Osteocyte (in vitro differentiated cells): ENCODE measurements around the gene PTGER3. TPM values are rescaled to one million over a fixed set of nuclear protein-coding genes. Genes with fewer than 3 reads are reported as not detected.
A peak's percentile ranks its signal among the peaks of the same experiment; 100 is the strongest.

ENCODE experiments used
- DNase-seq: peaks from one replicate; pipeline ENCODE4 v3.0.0; 2021; ENCODE audit warnings: mixed read lengths; ENCODE audit not compliant: unreplicated experiment; ENCODE audit errors: extremely low spot score
- H3K27ac Mint-ChIP-seq: one replicate; pipeline ENCODE4 v1.8.0; 2021; ENCODE audit warnings: mild to moderate bottlenecking, mixed read lengths; ENCODE audit not compliant: unreplicated experiment
- H3K27me3 Mint-ChIP-seq: one replicate; pipeline ENCODE4 v1.8.0; 2021; ENCODE audit warnings: mixed read lengths; ENCODE audit not compliant: unreplicated experiment
- H3K36me3 Mint-ChIP-seq: one replicate; pipeline ENCODE4 v1.8.0; 2021; ENCODE audit warnings: mixed read lengths; ENCODE audit not compliant: unreplicated experiment
- H3K4me1 Mint-ChIP-seq: one replicate; pipeline ENCODE4 v1.8.0; 2021; ENCODE audit warnings: mixed read lengths; ENCODE audit not compliant: unreplicated experiment
- H3K4me3 Mint-ChIP-seq: one replicate; pipeline ENCODE4 v1.8.0; 2021; ENCODE audit warnings: mild to moderate bottlenecking, moderate library complexity, mixed read lengths; ENCODE audit not compliant: unreplicated experiment
- H3K9me3 Mint-ChIP-seq: one replicate; pipeline ENCODE4 v1.8.0; 2021; ENCODE audit warnings: mixed read lengths; ENCODE audit not compliant: unreplicated experiment
- total RNA-seq: library from RNA; stranded (reverse); gene quantifications from 2 replicates; pipeline ENCODE4 v1.2.1, GENCODE V29; 2021
- TF ChIP-seq, protein P1 (sequence below): fragments of 200-600 bp; sonication (generic); IDR thresholded peaks from 2 replicates; pipeline ENCODE4 v1.5.0; 2021; ENCODE audit warnings: antibody characterized with exemption, mild to moderate bottlenecking, moderate library complexity

Gene PTGER3
- total RNA-seq, 1 donor from 2014 or later, result not detected

DNA sequence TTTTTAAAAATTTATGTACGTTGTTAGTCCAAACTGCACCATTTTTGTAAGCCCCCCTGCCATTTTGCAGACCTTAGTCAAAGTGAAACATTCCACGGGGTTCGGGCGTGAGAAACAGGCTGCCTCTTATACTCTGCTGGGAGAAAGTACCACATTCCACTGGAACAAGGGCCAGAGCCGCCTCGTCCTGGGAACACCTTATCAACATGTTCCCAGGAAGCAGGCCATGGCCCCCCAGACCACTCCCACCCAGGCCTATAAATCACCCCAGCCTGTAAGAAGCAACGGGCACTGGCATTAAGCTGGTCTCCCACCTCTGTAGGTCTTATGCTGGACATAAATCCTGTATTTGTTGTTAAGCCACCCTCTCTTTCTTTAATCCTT, 34.1 kb upstream of the PTGER3 start:
- TF ChIP-seq, protein P1, sequence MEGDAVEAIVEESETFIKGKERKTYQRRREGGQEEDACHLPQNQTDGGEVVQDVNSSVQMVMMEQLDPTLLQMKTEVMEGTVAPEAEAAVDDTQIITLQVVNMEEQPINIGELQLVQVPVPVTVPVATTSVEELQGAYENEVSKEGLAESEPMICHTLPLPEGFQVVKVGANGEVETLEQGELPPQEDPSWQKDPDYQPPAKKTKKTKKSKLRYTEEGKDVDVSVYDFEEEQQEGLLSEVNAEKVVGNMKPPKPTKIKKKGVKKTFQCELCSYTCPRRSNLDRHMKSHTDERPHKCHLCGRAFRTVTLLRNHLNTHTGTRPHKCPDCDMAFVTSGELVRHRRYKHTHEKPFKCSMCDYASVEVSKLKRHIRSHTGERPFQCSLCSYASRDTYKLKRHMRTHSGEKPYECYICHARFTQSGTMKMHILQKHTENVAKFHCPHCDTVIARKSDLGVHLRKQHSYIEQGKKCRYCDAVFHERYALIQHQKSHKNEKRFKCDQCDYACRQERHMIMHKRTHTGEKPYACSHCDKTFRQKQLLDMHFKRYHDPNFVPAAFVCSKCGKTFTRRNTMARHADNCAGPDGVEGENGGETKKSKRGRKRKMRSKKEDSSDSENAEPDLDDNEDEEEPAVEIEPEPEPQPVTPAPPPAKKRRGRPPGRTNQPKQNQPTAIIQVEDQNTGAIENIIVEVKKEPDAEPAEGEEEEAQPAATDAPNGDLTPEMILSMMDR, result no peak
- H3K36me3 Mint-ChIP-seq, result peaks cover 3% of the 10 kb centered on the region
- H3K9me3 Mint-ChIP-seq, result no peaks in the 10 kb centered on the region
- H3K27ac Mint-ChIP-seq, result peak overlapping the region; percentile 99
- H3K27me3 Mint-ChIP-seq, result no peaks in the 10 kb centered on the region
- no peak for DNase-seq
- peak overlapping the region; percentile 90 for H3K4me3 Mint-ChIP-seq
- peaks cover 19% of the 10 kb centered on the region for H3K4me1 Mint-ChIP-seq

DNA sequence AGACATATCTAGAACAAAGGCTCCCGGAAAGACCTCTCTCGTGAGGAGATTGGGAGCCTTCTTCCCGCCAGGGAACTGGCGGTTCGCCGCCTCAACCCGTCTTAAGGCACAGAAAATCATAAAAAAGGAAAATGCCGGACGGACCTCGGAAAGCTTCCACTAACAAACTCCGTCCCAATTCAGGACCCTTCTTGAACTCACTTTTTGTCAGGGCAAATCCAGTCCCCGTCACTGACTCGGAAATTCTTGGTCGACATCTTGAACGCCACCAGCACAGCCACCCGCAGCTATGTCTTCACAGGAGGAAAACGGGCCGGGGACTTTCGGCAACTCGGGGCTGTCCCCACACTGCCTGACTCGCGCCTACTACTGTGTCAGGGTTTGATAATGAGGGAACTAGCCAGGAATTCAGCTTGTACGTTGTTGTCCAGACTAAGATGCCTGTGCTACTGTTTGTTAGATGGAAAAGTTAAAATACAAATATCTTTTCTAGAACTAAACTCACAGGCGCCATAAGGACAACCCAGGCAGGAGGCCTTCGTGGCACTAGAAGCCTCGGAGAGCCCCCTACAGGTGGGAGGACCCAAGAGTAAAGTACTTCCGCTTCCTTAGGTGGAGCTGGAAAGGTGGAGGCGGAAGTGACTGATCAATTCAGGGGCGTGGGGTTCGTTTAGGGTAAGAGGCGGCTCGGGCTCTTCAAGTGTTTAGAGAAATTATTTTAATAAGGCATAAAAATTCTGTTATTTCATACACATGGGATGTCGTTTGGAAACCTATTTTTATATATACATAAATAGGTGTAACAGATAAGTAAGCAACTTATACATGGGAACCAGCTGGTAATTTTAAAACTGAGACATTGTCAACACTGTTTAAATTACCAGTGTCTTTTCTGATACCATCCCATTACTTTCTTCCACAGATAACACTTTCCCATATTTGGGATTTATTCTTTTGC, 33.4 kb upstream of the PTGER3 start, which contains the start of gene ZRANB2:
Gene ZRANB2 (minus strand): TSS at position 297 of the 958 bp plus-strand sequence. CDS start 40 bp downstream, at position 257.
- TF ChIP-seq, protein P1, result peak; percentile 75
- Mint-ChIP-seq H3K27me3 (no peaks in the 10 kb centered on the region), H3K27ac (peak within 1 kb of the TSS; percentile 99), H3K4me3 (peak within 1 kb of the TSS; percentile 90), H3K36me3 (peaks cover 6% of the 10 kb centered on the region), H3K4me1 (peaks cover 19% of the 10 kb centered on the region), H3K9me3 (no peaks in the 10 kb centered on the region)
- peak; percentile 94 for DNase-seq

DNA sequence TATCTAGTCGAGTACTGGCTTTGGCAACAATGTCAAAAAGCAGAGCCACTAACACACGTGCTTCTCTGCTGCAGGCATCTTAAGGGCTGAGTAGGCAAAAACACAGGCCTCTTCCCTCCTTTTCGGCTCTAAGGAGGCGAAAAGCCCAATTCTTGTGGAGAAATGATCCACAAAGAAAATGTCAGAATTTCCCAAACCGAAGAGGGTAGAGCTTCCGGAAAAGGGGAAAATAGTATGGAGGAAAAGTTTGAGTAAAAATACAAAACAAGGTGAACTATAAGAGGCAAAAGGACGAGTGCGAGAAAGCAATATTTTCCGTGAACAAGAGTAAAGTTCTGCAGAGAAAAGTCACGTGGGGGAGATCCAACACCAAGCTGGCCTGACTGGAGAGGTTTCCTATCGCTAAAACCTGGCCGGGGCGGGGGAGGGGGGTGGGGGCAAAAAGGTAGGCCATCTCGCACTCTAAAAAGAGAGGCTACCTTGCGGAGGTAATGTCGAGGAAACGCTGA, 32.7 kb upstream of the PTGER3 start:
- Mint-ChIP-seq H3K36me3 (peaks cover 12% of the 10 kb centered on the region), H3K4me1 (peaks cover 22% of the 10 kb centered on the region), H3K9me3 (no peaks in the 10 kb centered on the region), H3K27me3 (no peaks in the 10 kb centered on the region), H3K4me3 (peak overlapping the region; percentile 90), H3K27ac (peak overlapping the region; percentile 99)
- no peak for DNase-seq
- TF ChIP-seq, protein P1, result no peak

DNA sequence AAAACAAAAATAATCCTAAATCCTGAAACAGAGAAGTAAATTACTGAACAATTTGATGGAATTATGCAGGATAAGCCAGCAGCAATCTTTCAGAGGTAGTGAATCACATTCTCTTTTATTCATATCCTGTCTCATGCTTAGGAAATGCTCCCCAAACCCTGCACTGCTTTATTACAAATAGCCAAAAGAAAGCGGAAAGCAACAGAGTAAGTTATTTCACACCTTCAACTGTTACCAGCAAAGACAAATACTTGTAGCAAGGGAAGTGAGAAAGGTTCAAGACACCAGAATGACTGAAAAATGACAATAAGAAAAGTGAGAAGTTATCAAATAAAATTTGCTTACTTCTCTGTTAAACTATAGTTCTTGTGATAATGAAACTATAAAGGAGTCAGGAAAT, 27.1 kb upstream of the PTGER3 start:
- Mint-ChIP-seq H3K27me3 (no peaks in the 10 kb centered on the region), H3K4me1 (peaks cover 11% of the 10 kb centered on the region), H3K36me3 (peaks cover 50% of the 10 kb centered on the region), H3K9me3 (no peaks in the 10 kb centered on the region), H3K4me3 (no peak overlapping the region), H3K27ac (no peak overlapping the region)
- TF ChIP-seq, protein P1, result no peak
- DNase-seq, result no peak

DNA sequence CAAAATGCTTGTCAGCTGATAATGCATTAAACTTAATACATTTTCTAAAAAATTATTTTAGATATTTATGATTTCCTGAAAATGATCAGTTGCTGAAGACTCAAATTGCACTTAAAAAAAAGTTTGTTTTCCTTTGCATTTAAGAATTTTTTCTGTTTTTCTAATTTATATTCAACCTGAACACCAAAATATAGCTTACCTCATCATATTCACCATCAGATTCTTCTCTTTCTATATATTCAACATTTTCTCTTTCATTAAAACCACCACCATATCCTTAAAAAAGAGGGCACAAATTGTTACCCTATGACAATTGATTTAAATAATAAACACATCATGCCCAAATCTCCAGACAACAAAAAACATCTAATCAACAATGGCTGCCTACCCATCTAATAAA, 24.7 kb upstream of the PTGER3 start:
- peaks cover 59% of the 10 kb centered on the region for H3K36me3 Mint-ChIP-seq
- H3K4me1 Mint-ChIP-seq, result peaks cover 3% of the 10 kb centered on the region
- H3K4me3 Mint-ChIP-seq, result no peak overlapping the region
- H3K27me3 Mint-ChIP-seq, result no peaks in the 10 kb centered on the region
- H3K9me3 Mint-ChIP-seq, result no peaks in the 10 kb centered on the region
- DNase-seq, result no peak
- TF ChIP-seq, protein P1, result no peak
- H3K27ac Mint-ChIP-seq, result no peak overlapping the region
